Measurements from ENCODE around the gene ARHGEF10L.

DNA sequence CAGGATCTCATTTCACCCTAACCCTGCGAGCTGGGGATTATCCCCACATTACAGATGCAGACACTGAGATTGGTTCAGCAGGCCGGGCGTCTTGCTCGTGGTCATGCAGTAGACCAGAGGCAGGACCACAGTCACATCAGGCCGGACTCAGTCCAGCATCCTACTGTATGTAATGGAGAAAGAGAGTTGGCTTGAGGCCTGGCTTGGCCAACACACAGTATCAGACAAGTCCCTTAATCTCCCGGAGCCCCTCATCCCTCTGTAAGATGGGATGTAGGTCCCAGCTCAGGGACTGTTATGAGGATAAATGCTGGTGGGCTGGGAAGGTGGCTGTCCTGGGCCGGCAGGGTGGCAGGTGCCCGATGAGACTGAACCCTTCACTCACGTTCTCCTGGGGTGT, 149.5 kb downstream of the ARHGEF10L start:
- TF ChIP-seq GATA2 (IDR thresholded peaks at IDR 0.05; ENCODE audit: low read depth, low read length) (no peak), GATA3 (IDR thresholded peaks at IDR 0.05; ENCODE audit: low read depth, low read length) (no peak)

Data from SH-SY5Y (cell line).